Sigmoid colon (tissue), 4 donors: Measurements from ENCODE around the gene MNT.

ENCODE experiments used
- POLR2AphosphoS5 ChIP-seq, 4 donors: sonication (generic); formaldehyde crosslinking; IDR thresholded peaks; one replicate each; pipeline ENCODE4 v1.6.1; 2017; ENCODE audit warnings: antibody characterized with exemption in 4 of 4
- TF ChIP-seq, protein P1 (sequence below), 4 experiments: fragments of 450-650 bp in 3 of 4; fragments of 200-600 bp in 1 of 4; IDR thresholded peaks; one replicate each; pipeline ENCODE4 v1.5.1; 2016 to 2019; ENCODE audit warnings: antibody characterized with exemption in 4 of 4, mild to moderate bottlenecking in 3 of 4, moderate library complexity in 2 of 4

GRCh38 chr17:2414446-2415064 is 13.7 kb upstream of the MNT start:
- TF ChIP-seq POLR2AphosphoS5 (IDR thresholded peaks at IDR 0.05) = no peak
- TF ChIP-seq, protein P1, sequence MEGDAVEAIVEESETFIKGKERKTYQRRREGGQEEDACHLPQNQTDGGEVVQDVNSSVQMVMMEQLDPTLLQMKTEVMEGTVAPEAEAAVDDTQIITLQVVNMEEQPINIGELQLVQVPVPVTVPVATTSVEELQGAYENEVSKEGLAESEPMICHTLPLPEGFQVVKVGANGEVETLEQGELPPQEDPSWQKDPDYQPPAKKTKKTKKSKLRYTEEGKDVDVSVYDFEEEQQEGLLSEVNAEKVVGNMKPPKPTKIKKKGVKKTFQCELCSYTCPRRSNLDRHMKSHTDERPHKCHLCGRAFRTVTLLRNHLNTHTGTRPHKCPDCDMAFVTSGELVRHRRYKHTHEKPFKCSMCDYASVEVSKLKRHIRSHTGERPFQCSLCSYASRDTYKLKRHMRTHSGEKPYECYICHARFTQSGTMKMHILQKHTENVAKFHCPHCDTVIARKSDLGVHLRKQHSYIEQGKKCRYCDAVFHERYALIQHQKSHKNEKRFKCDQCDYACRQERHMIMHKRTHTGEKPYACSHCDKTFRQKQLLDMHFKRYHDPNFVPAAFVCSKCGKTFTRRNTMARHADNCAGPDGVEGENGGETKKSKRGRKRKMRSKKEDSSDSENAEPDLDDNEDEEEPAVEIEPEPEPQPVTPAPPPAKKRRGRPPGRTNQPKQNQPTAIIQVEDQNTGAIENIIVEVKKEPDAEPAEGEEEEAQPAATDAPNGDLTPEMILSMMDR (IDR thresholded peaks at IDR 0.05) = no peak
